IMR-90 (cell line): ENCODE results near the gene SCYGR6. TPM values are rescaled to one million over a fixed set of nuclear protein-coding genes. Genes with fewer than 3 reads are reported as not detected.

Source experiments
- ATAC-seq: fragments of 200-7000 bp; cut with Tn5 transposase; 2 replicates; pipeline ENCODE4 v1.9.1; 2020; ENCODE audit warnings: low read depth, mild to moderate bottlenecking, moderate library complexity
- BruUV-seq: library from RNA; stranded (reverse); fragments of 400-500 nt; replicated peaks from 2 replicates; lab custom pipeline; 2021; lab: Mats Ljungman, UMichigan
- CTCF ChIA-PET: fragments of 300-600 bp; formaldehyde crosslinking; extraction: SDS; loops from one replicate; lab custom pipeline; 2021; ENCODE audit warnings: antibody characterized with exemption; lab: Yijun Ruan, JAX
- POLR2A ChIA-PET: fragments of 300-600 bp; sonication (Branson Sonifier 250); formaldehyde crosslinking; loops from one replicate; lab custom pipeline; 2022; ENCODE audit warnings: antibody characterized with exemption; ENCODE audit not compliant: unreplicated experiment; lab: Charles Lee
- DNase-seq: peaks from one replicate; pipeline ENCODE4 v3.0.0; 2013
- H2AFZ ChIP-seq: replicated peaks from 2 replicates; pipeline ENCODE3; 2013; ENCODE audit warnings: low read length, mild to moderate bottlenecking; ENCODE audit not compliant: poor library complexity
- H2AK5ac ChIP-seq: 2 replicates; pipeline ENCODE4 v1.6.1; 2013; ENCODE audit warnings: low read depth, low read length, inconsistent platforms
- H2AK9ac ChIP-seq: replicated peaks from 2 replicates; pipeline ENCODE3; 2013; ENCODE audit warnings: mild to moderate bottlenecking, low read depth, low read length, moderate library complexity; ENCODE audit not compliant: poor library complexity
- H2BK120ac ChIP-seq: 2 replicates; pipeline ENCODE4 v1.6.1; 2013; ENCODE audit warnings: low read depth, low read length, inconsistent platforms
- H2BK15ac ChIP-seq: 3 replicates; pipeline ENCODE4 v1.6.1; 2013; ENCODE audit warnings: low read depth, low read length, inconsistent platforms
- H2BK20ac ChIP-seq: 2 replicates; pipeline ENCODE4 v1.6.1; 2013; ENCODE audit warnings: low read depth, mild to moderate bottlenecking, inconsistent platforms, low read length, moderate library complexity
- H2BK5ac ChIP-seq: 2 replicates; pipeline ENCODE4 v1.6.1; 2013; ENCODE audit warnings: mild to moderate bottlenecking, low read depth, low read length, inconsistent platforms; ENCODE audit not compliant: poor library complexity, severe bottlenecking
- H3K14ac ChIP-seq: replicated peaks from 2 replicates; pipeline ENCODE4 v1.6.1; 2013; ENCODE audit warnings: low read depth, low read length, inconsistent platforms
- H3K18ac ChIP-seq: 2 replicates; pipeline ENCODE4 v1.6.1; 2013; ENCODE audit warnings: low read depth, low read length, control low read depth
- H3K23ac ChIP-seq: 2 replicates; pipeline ENCODE4 v1.6.1; 2013; ENCODE audit warnings: low read depth, low read length, inconsistent platforms
- H3K27ac ChIP-seq: 2 replicates; pipeline ENCODE4 v1.5.1; 2013; ENCODE audit warnings: mild to moderate bottlenecking, control low read depth, low read length; ENCODE audit not compliant: insufficient read depth
- H3K27me3 ChIP-seq: 2 replicates; pipeline ENCODE4 v1.6.1; 2013; ENCODE audit warnings: low read length; ENCODE audit not compliant: control insufficient read depth, insufficient read depth
- H3K36me3 ChIP-seq: 2 replicates; pipeline ENCODE4 v1.6.1; 2013; ENCODE audit warnings: low read length, mixed read lengths; ENCODE audit not compliant: control insufficient read depth, insufficient read depth
- H3K4ac ChIP-seq: 2 replicates; pipeline ENCODE4 v1.6.1; 2013; ENCODE audit warnings: low read depth, low read length, inconsistent platforms
- H3K4me1 ChIP-seq: 2 replicates; pipeline ENCODE4 v1.6.1; 2013; ENCODE audit warnings: low read length, mixed read lengths; ENCODE audit not compliant: control insufficient read depth, insufficient read depth
- H3K4me2 ChIP-seq: 2 replicates; pipeline ENCODE4 v1.6.1; 2013; ENCODE audit warnings: low read depth, mild to moderate bottlenecking, control low read depth, low read length, moderate library complexity
- H3K4me3 ChIP-seq: 2 replicates; pipeline ENCODE4 v1.5.1; 2013; ENCODE audit warnings: low read depth, mild to moderate bottlenecking, control low read depth, low read length, moderate library complexity; ENCODE audit not compliant: insufficient read depth
- H3K56ac ChIP-seq: 2 replicates; pipeline ENCODE4 v1.6.1; 2013; ENCODE audit warnings: low read length, inconsistent platforms; ENCODE audit not compliant: insufficient read depth; ENCODE audit errors: extremely low read depth
- H3K79me1 ChIP-seq, 2 experiments: 2 replicates each; pipeline ENCODE4 v1.6.1; 2013; ENCODE audit warnings: low read length in 2 of 2, inconsistent platforms in 1 of 2, low read depth in 1 of 2
- H3K9ac ChIP-seq: 2 replicates; pipeline ENCODE4 v1.6.1; 2013; ENCODE audit warnings: low read depth, low read length, control low read depth
- H3K9me1 ChIP-seq: 2 replicates; pipeline ENCODE4 v1.6.1; 2013; ENCODE audit warnings: low read length, inconsistent platforms; ENCODE audit not compliant: insufficient read depth
- H3K9me3 ChIP-seq: 2 replicates; pipeline ENCODE4 v1.6.1; 2013; ENCODE audit warnings: low read length; ENCODE audit not compliant: control insufficient read depth, insufficient read depth
- H4K20me1 ChIP-seq: 2 replicates; pipeline ENCODE4 v1.6.1; 2013; ENCODE audit warnings: low read length, inconsistent platforms; ENCODE audit not compliant: insufficient read depth
- H4K5ac ChIP-seq: 2 replicates; pipeline ENCODE4 v1.6.1; 2013; ENCODE audit warnings: mild to moderate bottlenecking, low read depth, low read length, control low read depth
- H4K8ac ChIP-seq, 2 experiments: 2 replicates each; pipeline ENCODE4 v1.6.1; 2013; ENCODE audit warnings: low read depth in 2 of 2, low read length in 2 of 2, control low read depth in 1 of 2, inconsistent platforms in 1 of 2
- H4K91ac ChIP-seq: 2 replicates; pipeline ENCODE4 v1.6.1; 2013; ENCODE audit warnings: low read depth, low read length, inconsistent platforms; ENCODE audit not compliant: insufficient read depth
- BHLHE40 ChIP-seq: fragments of 150-350 bp; IDR thresholded peaks from 2 replicates; pipeline ENCODE4 v1.6.1; 2016; ENCODE audit warnings: mild to moderate bottlenecking, low read depth, low read length
- CEBPB ChIP-seq: IDR thresholded peaks from 2 replicates; pipeline ENCODE4 v1.6.1; 2012; ENCODE audit warnings: low read depth, low read length, improper control_type of control experiment
- CHD1 ChIP-seq: IDR thresholded peaks from 2 replicates; pipeline ENCODE4 v1.6.1; 2012; ENCODE audit warnings: low read depth, low read length, improper control_type of control experiment
- ELK1 ChIP-seq: fragments of 150-350 bp; IDR thresholded peaks from 2 replicates; pipeline ENCODE4 v1.6.1; 2016; ENCODE audit warnings: low read depth, mild to moderate bottlenecking, low read length, moderate library complexity, borderline replicate concordance
- MAFK ChIP-seq: IDR thresholded peaks from 2 replicates; pipeline ENCODE4 v1.6.1; 2012; ENCODE audit warnings: low read depth, low read length, improper control_type of control experiment
- MXI1 ChIP-seq: IDR thresholded peaks from 2 replicates; pipeline ENCODE4 v1.6.1; 2012; ENCODE audit warnings: low read depth, mild to moderate bottlenecking, low read length, moderate library complexity, borderline replicate concordance
- RAD21 ChIP-seq: IDR thresholded peaks from 2 replicates; pipeline ENCODE4 v1.6.1; 2012; ENCODE audit warnings: low read length, improper control_type of control experiment
- RCOR1 ChIP-seq: IDR thresholded peaks from 2 replicates; pipeline ENCODE4 v1.6.1; 2012; ENCODE audit warnings: mild to moderate bottlenecking, low read length, improper control_type of control experiment; ENCODE audit not compliant: insufficient replicate concordance
- RFX5 ChIP-seq: IDR thresholded peaks from 2 replicates; pipeline ENCODE4 v1.8.0; 2012; ENCODE audit warnings: low read depth, mild to moderate bottlenecking, low read length, moderate library complexity
- SMC3 ChIP-seq: fragments of 150-350 bp; IDR thresholded peaks from 2 replicates; pipeline ENCODE4 v1.6.1; 2016; ENCODE audit warnings: low read depth, mild to moderate bottlenecking, antibody characterized with exemption, low read length, moderate library complexity
- USF2 ChIP-seq: fragments of 150-350 bp; IDR thresholded peaks from 2 replicates; pipeline ENCODE4 v1.6.1; 2017; ENCODE audit warnings: mild to moderate bottlenecking, antibody characterized with exemption, low read length, low read depth
- WGBS, 2 experiments: methylation state at CpG; one replicate each; pipeline versions ENCODE4 v1.1.5 to v1.1.7; 2013; ENCODE audit warnings: missing lambda C conversion rate in 2 of 2; ENCODE audit not compliant: insufficient read length in 1 of 2; ENCODE audit errors: extremely low coverage in 2 of 2; 5-methylcytosine and 5-hydroxymethylcytosine counted together
- dilution Hi-C: fragments of 300-500 bp; cut with HindIII; formaldehyde crosslinking; loops from one replicate; pipeline ENCODE4 v1.14.3; 2018; ENCODE audit warnings: low sequenced_read_pairs; ENCODE audit not compliant: unreplicated experiment
- in situ Hi-C: fragments of 300-500 bp; cut with MboI; formaldehyde crosslinking; loops from 3 replicates; pipeline ENCODE4 v1.14.3; 2019; ENCODE audit warnings: low sequenced_read_pairs, inconsistent platforms, mixed read lengths
- intact Hi-C: fragments of 100-400 bp; cut with micrococcal nuclease; formaldehyde crosslinking; loops from 2 replicates; pipeline ENCODE4 v1.10.0; 2022
- polyA plus RNA-seq, 3 experiments: library from polyadenylated mRNA; depleted of rRNA; stranded (reverse); fragments of >200 nt; gene quantifications; 2 replicates each; pipeline ENCODE4 v1.2.3, GENCODE V29; 2012; ENCODE audit warnings: low replicate concordance in 1 of 3
- total RNA-seq: library from RNA; depleted of rRNA; stranded (reverse); fragments of >200 nt; gene quantifications from 2 replicates; pipeline ENCODE4 v1.2.3, GENCODE V29; 2012
- TF ChIP-seq, protein P1 (sequence below): conservative IDR thresholded peaks from 2 replicates; pipeline ENCODE4 v1.5.1; 2012; ENCODE audit warnings: mild to moderate bottlenecking, low read depth, low read length, improper control_type of control experiment

The SCYGR6 gene
- total and polyA plus RNA-seq, 2 of the 4 experiments (the other 2 are of a cell fraction): not detected

- Histone ChIP-seq H4K20me1 (no peaks in the 10 kb centered on the region), H2BK20ac (no peak overlapping the region), H2AK5ac (no peak overlapping the region), H4K5ac (no peak overlapping the region), H3K56ac (no peak overlapping the region), H3K23ac (no peak overlapping the region), H2AFZ (no peak overlapping the region), H2BK5ac (no peak overlapping the region), H3K27me3 (no peaks in the 10 kb centered on the region), H3K4me1 (no peaks in the 10 kb centered on the region), H3K9me3 (no peaks in the 10 kb centered on the region), H3K14ac (no peak overlapping the region), H3K79me1 (no peaks in the 10 kb centered on the region), H2AK9ac (no peak overlapping the region), H3K4ac (no peak overlapping the region), H4K91ac (no peak overlapping the region), H3K4me2 (no peak overlapping the region), H3K9ac (no peak overlapping the region), H4K8ac (no peak overlapping the region), H2BK15ac (no peak overlapping the region), H3K27ac (no peak overlapping the region), H2BK120ac (no peak overlapping the region), H3K36me3 (no peaks in the 10 kb centered on the region), H3K18ac (no peak overlapping the region), H3K4me3 (no peak overlapping the region), H3K9me1 (no peaks in the 10 kb centered on the region)
- intact Hi-C loops (no loop called here), dilution Hi-C loops (no loop called here), in situ Hi-C loops (loop anchor here (10.0 kb wide), 2 partner anchors 285 to 625 kb away; partner anchors contain the start of gene AGFG1)
- WGBS, 2 experiments: 61 to 100% methylated on average over 2 to 8 of the region's 13 CpGs
- no peak for DNase-seq
- TF ChIP-seq MAFK: no peak
- no peak for TF ChIP-seq RCOR1
- no peak for TF ChIP-seq CEBPB
- TF ChIP-seq USF2: no peak
- no peak for TF ChIP-seq RAD21
- TF ChIP-seq, protein P1, sequence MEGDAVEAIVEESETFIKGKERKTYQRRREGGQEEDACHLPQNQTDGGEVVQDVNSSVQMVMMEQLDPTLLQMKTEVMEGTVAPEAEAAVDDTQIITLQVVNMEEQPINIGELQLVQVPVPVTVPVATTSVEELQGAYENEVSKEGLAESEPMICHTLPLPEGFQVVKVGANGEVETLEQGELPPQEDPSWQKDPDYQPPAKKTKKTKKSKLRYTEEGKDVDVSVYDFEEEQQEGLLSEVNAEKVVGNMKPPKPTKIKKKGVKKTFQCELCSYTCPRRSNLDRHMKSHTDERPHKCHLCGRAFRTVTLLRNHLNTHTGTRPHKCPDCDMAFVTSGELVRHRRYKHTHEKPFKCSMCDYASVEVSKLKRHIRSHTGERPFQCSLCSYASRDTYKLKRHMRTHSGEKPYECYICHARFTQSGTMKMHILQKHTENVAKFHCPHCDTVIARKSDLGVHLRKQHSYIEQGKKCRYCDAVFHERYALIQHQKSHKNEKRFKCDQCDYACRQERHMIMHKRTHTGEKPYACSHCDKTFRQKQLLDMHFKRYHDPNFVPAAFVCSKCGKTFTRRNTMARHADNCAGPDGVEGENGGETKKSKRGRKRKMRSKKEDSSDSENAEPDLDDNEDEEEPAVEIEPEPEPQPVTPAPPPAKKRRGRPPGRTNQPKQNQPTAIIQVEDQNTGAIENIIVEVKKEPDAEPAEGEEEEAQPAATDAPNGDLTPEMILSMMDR: no peak
- no peak for TF ChIP-seq CHD1
- TF ChIP-seq BHLHE40: no peak
- TF ChIP-seq ELK1: no peak
- no peak for TF ChIP-seq MXI1
- no peak for TF ChIP-seq SMC3
- TF ChIP-seq RFX5: no peak
- ATAC-seq: no peak
- CTCF ChIA-PET: no interaction called here
- POLR2A ChIA-PET: no interaction called here
- BruUV-seq: no TSS peak
These were observed 35.0 kb upstream of the SCYGR6 start for GRCh38 chr2:227759411-227760118.
